Stimulated activated CD4-positive, alpha-beta T cell treated with anti-CD3 and anti-CD28 coated beads, TNF-alpha, amount 100 ng/mL, for 48 hours (primary cell): ENCODE data around the gene SSNA1.
A peak's percentile ranks its signal among the peaks of the same experiment; 100 is the strongest.

ENCODE experiments used
- DNase-seq, 3 donors: peaks; one replicate each; pipeline ENCODE4 v3.0.0-alpha.2; 2020; ENCODE audit warnings: low read depth in 3 of 3

Gene SSNA1

DNA sequence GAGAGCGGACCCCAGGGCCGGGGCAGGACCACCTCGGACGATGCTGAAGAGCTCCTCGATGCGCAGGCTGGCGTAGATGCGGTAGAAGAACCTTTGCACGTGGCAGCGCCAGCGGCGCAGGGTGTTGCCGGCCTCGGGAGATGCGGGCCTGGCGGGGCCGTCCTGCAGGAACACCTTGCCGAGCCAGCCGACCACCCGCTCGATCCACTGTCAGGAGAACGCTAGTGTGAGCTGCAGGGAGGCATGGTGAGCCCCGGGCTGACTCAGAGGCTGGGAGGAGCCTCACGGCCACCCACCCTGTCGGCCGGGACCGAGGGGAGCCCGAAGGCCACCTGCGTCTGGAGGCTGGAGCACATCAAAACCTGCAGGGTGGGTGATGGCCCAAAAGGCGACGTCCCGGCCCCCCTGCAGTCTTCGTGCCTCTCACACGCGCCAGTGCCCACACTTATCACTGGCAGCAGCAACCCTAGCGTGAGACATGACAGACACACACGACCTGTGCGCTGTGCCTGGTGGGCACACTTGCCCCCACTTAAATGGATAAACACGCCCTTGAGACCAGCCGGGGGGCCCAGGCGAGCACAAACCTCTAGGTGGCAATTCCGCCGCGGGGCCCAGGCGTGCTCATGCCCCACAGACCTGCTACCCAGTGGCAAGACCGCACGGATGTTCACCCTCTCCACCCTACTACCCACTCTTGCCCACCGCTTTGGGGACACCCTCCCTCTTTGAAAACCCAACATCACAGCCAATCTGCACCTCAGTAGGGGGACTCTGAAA lies 3.4 kb upstream of the SSNA1 start:
- DNase-seq = no peak

DNA sequence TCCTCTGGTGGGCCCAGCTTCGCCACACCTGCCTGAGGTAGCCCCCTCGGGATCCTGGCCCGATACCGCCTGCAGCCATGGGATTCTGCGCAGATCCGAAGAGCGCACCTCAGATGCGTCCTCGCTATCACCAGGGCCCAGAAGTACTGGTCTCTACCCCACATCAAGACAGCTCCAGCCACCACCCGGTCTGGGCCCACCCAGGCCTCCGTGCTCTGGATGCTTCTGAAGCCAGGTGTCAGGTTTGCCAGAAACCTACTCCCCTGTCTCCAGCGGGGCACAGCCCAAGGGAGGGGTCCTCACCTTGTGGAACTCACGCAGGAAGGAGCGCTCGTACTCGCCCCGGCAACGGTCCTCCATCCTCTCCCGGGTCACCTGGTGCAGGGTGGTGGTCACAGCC lies 2.6 kb upstream of the SSNA1 start:
- DNase-seq = no peak

GRCh38 chr9:137186385-137186784 lies 2.1 kb upstream of the SSNA1 start:
- DNase-seq = no peak

DNA sequence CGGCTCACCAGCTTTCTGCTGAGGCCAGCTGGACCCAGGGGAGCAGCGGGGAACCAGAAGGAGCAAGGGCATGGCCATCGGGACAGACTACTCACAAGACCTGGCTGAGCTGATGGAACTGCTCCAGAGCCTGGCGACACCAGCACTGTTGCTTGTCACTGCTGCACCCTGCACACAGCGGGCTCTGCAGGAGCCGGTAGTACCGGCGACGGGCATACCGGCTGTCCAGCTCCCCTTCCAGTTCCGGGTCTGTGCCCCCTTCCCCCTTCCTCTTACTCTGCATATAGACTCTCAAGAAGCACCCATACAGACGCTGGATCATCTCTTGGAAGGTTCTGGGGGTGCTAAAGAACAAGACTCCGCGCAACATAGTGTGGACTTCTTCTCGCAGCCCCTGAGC lies 1.1 kb upstream of the SSNA1 start:
- no peak for DNase-seq

DNA sequence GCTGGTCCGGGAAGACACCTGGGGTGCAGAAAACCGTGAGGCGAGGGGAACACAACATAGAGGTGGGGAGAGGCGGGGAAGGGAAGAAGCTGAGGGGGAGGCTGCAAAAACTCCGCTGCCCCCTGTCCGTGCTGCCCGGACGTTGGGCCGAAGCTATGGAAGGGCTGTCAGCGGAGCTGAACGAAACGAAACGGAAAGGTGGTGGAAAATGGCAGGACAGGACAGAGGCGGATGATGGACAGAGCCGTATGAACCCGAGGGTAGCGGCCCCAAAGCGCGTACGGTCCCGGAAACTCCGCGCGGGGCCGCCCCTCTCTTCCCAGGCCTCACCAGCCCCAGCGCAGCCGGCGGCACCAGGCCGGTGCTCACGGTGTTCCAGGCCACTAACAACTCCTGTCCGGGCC lies 388 bp upstream of the SSNA1 start:
- no peak for DNase-seq

- no peak for DNase-seq
These were observed 1.1 kb downstream of the SSNA1 start for GRCh38 chr9:137189297-137190295.

- DNase-seq = no peak
These were observed 1.9 kb downstream of the SSNA1 start for GRCh38 chr9:137190315-137190856.

- no peak for DNase-seq
These were observed 2.8 kb downstream of the SSNA1 start for GRCh38 chr9:137191245-137191644.

DNA sequence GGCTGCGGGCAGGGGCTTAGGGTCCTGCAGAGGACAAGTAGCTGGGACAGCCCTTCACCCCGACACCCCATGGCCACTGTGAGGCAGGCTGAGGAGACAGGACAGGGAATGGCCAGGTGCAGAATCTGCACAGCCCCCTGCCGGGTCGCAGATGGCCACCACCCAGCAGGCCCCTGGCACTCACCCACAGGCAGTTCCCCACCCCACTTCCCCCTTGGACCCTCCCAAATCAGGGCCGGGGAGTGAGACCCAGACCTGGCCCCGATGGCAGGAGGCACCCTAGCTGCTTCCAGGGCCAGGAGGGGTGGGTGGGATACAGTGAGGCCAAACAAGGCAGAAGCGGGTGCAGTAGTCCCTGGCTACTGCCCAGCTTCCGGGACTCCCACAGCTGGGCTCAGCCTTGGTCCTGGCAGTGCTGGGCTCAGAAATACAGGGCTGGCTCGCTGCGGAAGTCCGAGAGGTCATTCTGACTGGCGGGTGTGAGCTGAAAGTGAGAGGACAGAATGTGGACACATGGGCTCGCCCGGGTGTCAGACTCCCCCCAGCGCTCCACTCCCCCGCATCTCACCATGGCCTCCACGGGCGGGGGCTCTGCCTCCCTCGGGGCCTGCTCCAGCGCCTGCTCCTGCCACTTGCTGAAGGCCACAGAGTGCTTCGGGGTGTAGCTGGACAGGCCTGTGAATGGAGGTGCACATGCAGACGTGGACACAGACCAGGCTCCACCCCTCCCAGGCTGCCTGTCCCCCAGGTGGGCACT lies 3.4 kb downstream of the SSNA1 start:
- DNase-seq = no peak

DNA sequence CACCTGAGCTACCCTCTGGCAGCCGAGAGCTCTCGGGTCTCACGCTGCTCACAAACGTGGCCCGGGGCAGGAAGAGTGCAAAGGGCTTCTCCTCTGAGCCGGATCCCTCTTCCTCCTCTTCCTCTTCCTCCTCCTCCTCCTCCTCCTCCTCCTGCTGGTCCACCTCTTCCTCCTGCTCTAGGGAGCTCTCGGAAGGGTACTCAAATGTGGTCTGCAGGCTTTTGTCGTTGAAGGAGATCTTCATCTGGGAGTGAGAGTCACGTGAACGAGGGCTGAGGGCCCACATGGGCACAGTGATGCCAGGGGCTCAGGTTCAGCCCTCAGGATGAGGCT lies 3.9 kb downstream of the SSNA1 start:
- DNase-seq = no peak

GRCh38 chr9:137192859-137193258 lies 4.4 kb downstream of the SSNA1 start:
- DNase-seq = no peak

DNA sequence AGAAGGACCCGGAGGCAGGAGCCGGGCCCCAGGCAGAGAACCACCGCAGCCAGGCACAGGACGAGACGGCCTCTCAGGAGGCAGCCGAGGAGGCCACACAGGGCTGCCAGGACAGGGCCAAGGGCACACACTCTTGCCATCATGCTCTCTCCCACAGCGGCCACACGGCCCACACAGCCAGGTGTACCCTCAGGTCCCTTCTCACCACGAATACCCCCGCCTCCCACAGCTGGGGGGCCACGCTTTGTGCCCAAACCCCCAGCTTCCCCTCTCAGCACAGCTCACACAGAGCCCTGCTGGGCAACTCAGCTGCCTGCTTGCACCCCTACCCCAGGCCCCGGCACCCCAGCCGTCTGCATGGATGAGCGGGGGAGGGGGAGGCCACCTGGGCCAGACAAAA lies 5.3 kb downstream of the SSNA1 start:
- DNase-seq = no peak

- DNase-seq = no peak
These were observed 5.9 kb downstream of the SSNA1 start for GRCh38 chr9:137194388-137194787.

DNA sequence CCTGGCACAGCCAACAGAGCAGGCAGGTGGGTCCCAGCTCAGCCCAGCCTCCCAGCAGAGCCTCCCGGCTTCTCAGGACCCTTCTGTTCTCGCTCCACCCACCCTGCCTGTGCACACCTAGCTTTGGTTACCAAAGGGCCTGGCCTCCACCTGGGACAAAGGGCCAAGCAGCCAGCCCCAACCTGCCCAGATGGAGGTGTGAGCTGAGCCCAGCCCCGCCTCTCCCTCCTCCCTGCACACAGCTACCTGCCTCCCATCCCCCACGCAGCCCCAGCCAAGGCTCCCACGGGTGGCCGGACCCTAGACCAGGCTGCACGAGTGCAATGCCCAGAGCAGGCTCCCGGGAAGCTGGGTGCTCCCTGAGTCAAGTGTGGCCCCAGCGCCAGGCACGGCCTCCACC lies 6.4 kb downstream of the SSNA1 start:
- DNase-seq = no peak

DNA sequence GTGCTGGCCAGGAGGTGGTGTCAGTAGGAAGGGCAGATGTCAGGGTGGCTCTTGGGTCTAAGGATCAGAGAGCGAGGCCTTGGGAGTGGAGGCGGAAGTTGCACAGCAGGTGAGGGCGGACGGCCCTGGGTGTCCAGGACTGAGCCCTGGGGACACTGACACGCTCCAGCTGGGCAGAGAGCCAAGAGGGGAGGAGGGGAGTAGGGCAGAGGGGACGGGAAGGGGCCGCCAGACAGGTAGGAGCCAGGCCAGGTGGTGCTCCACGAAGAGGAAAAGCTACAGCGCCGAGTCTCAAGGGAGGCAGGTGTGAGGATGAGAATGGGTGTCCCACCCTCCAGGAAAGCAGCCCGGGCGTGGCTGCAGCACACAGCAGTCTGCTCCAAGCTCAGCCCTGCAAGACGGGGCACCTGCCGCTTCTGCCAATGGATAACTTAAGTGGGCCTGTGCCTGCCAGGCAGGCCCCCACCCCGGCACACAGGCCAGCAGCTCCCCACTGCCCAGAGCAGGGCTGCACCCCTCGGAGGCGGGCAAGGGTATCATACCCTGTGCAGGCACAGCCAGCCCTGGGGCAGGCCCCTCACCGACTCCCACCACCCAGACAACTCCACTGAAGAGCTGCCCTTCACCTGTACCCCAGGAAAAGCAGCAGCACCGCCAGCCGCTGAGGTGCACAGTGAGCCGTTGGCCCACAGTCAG lies 7.2 kb downstream of the SSNA1 start:
- no peak for DNase-seq

DNA sequence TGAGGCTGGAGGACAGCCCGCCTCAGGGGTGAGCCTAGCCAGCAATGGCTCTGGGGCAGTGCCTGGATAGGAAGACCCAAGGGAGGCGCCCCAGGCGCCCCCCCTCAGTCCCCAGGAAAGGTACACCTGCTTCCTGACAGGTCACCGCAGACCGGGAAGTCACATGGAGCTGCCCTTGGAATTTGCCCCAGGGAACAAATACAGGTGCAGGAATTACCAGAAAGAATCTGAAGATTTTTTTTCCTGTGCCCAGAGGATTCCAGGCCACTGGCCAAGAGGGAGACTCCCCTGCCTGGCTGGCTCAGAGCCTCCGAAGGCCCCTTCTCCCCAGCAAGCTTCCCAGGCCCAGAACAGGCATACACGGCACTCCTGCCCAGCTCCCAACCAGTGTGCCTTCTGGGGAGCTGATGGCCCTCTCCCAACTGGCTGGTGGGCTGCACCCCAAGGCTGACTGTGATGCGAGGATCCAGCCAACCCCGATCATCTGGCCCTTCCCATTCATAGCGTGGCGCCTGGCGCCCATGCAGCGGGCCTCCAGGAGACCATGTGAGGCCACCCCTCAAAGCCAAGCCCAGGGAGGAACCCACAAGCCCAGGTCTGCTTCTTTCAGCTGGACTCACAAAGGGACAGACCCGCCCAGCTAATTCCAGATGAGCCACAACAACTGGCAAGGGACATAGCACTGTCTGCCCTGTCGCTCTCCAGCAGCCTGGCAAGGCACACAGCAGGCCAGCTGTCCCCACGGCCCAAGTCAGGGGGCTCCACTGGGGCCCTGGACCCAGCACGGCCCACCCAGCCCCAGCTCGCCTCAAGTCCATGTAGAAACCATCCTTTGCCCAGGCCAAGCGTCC lies 9.8 kb downstream of the SSNA1 start:
- DNase-seq = no peak

DNA sequence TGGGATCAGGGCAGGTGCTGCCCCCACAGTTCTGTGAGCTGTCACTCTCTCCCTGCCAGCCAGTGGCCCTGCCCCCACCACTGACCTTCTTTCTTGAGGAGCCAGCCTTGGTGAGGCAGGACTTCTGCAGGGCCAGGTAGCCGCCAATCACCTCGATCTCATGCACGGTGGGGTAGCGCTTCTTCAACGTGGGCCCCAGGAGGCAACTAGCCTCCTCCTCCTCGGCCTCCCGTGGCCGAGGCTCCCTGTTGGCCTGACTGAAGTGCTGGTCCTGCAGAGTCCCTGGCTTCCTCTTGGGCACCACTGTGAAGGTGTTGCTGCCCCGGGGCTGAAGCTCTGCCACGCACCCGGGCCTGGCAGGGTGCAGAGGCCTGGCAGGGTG lies 10.4 kb downstream of the SSNA1 start:
- DNase-seq = no peak

DNA sequence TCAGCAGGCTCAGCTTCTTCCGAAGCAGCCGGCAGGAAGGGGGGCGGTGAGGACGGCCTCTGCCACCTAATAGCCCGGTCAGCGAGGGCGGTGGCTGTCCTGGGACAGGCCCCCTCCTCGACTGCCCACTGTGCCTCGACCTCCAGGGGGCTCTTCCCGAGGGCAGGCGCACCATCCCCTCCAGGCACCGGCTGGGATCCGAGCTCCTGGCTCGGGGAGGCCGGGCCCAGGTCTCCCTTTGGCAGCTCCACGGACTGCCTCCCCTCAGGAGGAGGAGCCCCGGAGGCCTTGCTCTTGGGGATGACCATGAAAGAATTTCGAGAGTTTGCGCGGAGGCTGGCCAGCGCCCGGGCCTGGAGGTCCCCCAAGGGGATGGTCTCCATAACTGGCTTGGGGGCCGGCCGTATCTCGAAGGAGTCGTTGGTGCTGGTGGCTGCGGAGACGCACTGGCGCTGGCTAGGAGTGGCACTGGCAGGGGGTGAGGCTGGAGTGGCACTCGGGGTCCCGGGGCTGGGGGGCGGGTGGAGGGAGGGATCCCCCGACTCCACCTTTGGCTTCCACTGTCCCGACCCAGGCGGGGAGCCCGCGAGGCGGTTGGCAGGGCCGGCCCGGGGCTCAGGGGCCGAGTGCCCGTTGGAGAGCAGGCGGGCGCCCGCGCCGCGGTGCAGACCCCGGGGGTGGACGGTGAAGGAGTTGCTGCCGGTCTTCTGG lies 11.1 kb downstream of the SSNA1 start:
- no peak for DNase-seq

DNA sequence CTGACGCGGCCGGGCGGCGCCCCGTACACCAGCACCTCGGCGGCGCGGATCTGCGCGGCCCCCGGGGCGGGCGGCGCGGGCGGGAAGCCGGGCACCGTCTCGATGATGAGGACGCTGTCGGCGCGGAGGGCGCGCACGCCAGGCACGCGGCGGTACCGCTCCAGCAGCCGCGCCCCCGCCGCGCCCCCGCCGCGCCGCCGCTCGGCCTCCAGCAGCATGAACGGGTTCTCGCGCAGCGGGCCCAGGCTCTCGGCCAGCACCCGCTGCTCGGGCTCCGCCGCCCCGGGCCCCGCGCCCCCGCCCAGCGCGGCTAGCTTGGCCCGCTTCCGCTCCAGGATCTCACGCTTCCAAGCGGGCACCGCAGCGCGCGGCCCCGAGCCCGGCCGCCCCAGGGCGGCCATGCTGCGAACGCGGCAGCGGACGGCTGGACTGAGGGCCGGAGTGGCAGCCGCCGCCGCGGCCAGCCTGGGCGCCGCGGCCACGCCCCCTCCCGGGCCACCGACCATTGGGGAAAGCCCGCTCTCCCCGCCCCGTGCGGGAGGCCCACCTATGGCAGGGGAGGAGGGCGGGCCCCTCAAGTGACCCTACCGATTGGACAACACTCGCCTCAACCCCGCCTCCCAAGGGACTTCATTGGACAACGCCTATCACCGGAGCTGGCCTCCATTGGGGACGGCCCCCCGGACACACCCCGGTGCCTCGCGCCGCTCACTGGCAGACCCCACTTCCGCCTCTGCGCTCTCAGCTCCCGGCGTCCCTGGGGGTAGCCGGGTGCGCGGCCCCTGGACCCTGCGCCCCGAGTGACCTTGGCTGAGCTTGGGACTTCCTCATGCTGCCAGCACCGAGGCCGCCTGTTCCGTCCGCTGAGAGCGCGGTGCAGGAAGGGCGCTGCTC lies 12.1 kb downstream of the SSNA1 start, which contains the start of gene TPRN:
Gene TPRN, minus strand, starts transcription at position 431 of the 894 bp plus-strand sequence. Its CDS starts 30 bp downstream, at position 401.
- DNase-seq = peak; percentile 96 to 99 (median 97)
